Endodermal cell (in vitro differentiated cells): ENCODE measurements around the gene BTK. TPM values are rescaled to one million over a fixed set of nuclear protein-coding genes. Genes with fewer than 3 reads are reported as not detected.

Experiments used
- DNase-seq: peaks from one replicate; pipeline ENCODE4 v3.0.0-alpha.2; 2017
- H3K27ac ChIP-seq: 2 replicates; pipeline ENCODE4 v1.5.1; 2013; ENCODE audit warnings: mild to moderate bottlenecking, low read depth, low read length, moderate library complexity
- H3K27me3 ChIP-seq: 2 replicates; pipeline ENCODE4 v1.6.1; 2013; ENCODE audit warnings: mild to moderate bottlenecking, low read length, moderate library complexity; ENCODE audit not compliant: insufficient read depth, control insufficient read depth, poor library complexity, severe bottlenecking
- H3K36me3 ChIP-seq: 2 replicates; pipeline ENCODE4 v1.7.0; 2013; ENCODE audit warnings: mild to moderate bottlenecking, low read length, moderate library complexity; ENCODE audit not compliant: control insufficient read depth, insufficient read depth
- H3K4me1 ChIP-seq: one replicate; pipeline ENCODE4 v1.7.0; 2013; ENCODE audit warnings: low read length; ENCODE audit not compliant: control insufficient read depth, insufficient read depth
- H3K4me3 ChIP-seq: 2 replicates; pipeline ENCODE4 v1.5.1; 2013; ENCODE audit warnings: mild to moderate bottlenecking, low read length, moderate library complexity
- H3K9ac ChIP-seq: 2 replicates; pipeline ENCODE4 v1.6.1; 2013; ENCODE audit warnings: mild to moderate bottlenecking, low read length, moderate library complexity; ENCODE audit not compliant: poor library complexity, severe bottlenecking; ENCODE audit errors: extremely low read depth
- H3K9me3 ChIP-seq: 2 replicates; pipeline ENCODE4 v1.6.1; 2013; ENCODE audit warnings: mild to moderate bottlenecking, low read length, moderate library complexity; ENCODE audit not compliant: control insufficient read depth
- H3K27ac Mint-ChIP-seq: 2 replicates; pipeline ENCODE4 v1.8.0; 2020; ENCODE audit warnings: mixed read lengths
- H3K27me3 Mint-ChIP-seq: 2 replicates; pipeline ENCODE4 v1.8.0; 2021; ENCODE audit warnings: mild to moderate bottlenecking, mixed read lengths; ENCODE audit not compliant: insufficient read depth
- H3K36me3 Mint-ChIP-seq: 2 replicates; pipeline ENCODE4 v1.8.0; 2020; ENCODE audit warnings: low read depth, mixed read lengths
- H3K4me1 Mint-ChIP-seq: 2 replicates; pipeline ENCODE4 v1.8.0; 2020; ENCODE audit warnings: mixed read lengths
- H3K4me3 Mint-ChIP-seq: 2 replicates; pipeline ENCODE4 v1.8.0; 2020; ENCODE audit warnings: mild to moderate bottlenecking, moderate library complexity, mixed read lengths
- H3K9me3 Mint-ChIP-seq: 2 replicates; pipeline ENCODE4 v1.8.0; 2020; ENCODE audit warnings: mild to moderate bottlenecking, mixed read lengths
- CTCF ChIP-seq: fragments of 200-600 bp; sonication (generic); conservative IDR thresholded peaks from 2 replicates; pipeline ENCODE4 v1.5.0; 2021; ENCODE audit warnings: antibody characterized with exemption, mild to moderate bottlenecking
- WGBS, 2 experiments: methylation state at CpG; one replicate each; pipeline versions ENCODE4 v1.1.5 to v1.1.7; 2013; ENCODE audit warnings: missing lambda C conversion rate in 2 of 2, mixed read lengths in 1 of 2; ENCODE audit not compliant: insufficient coverage in 1 of 2, insufficient read length in 1 of 2; 5-methylcytosine and 5-hydroxymethylcytosine counted together
- total RNA-seq, 2 donors: library from RNA; stranded (reverse); fragmentation: NEBNext Ultra II Directional in 1 of 2; extraction: Animal tissue kit (Norgen Biotek cat#: 25700) in 1 of 2; gene quantifications; 2 replicates in 1 of 2; 3 replicates in 1 of 2; pipeline ENCODE4 v1.2.1, GENCODE V29; 2021

The BTK gene
- total RNA-seq, 2 donors from 2014 or later, result 2.3 to 3.4 TPM

GRCh38 chrX:101411984-101412383, 26.0 kb upstream of the BTK start:
- Mint-ChIP-seq H3K36me3 (peaks cover 19% of the 10 kb centered on the region), H3K27ac (no peak overlapping the region), H3K9me3 (peaks cover 38% of the 10 kb centered on the region), H3K4me1 (peaks cover 16% of the 10 kb centered on the region), H3K4me3 (no peak overlapping the region), H3K27me3 (no peaks in the 10 kb centered on the region)
- no peak overlapping the region for H3K27ac ChIP-seq
- no peaks in the 10 kb centered on the region for H3K4me1 ChIP-seq
- H3K36me3 ChIP-seq, result peaks cover 14% of the 10 kb centered on the region
- no peak overlapping the region for H3K4me3 ChIP-seq
- no peaks in the 10 kb centered on the region for H3K27me3 ChIP-seq
- 94% methylated on average over 10 of the region's 10 CpGs; no CpG with 5 or more reads in 1 of the 2 experiments for WGBS, 2 experiments
- no peak for DNase-seq
- no peak overlapping the region for H3K9ac ChIP-seq
- no peak for TF ChIP-seq CTCF
- H3K9me3 ChIP-seq, result no peaks in the 10 kb centered on the region

GRCh38 chrX:101410461-101410860, 24.5 kb upstream of the BTK start:
- Histone ChIP-seq H3K27me3 (no peaks in the 10 kb centered on the region), H3K36me3 (peaks cover 14% of the 10 kb centered on the region), H3K9me3 (no peaks in the 10 kb centered on the region), H3K4me3 (peak overlapping the region; percentile 92), H3K9ac (peak overlapping the region; percentile 4), H3K27ac (no peak overlapping the region), H3K4me1 (no peaks in the 10 kb centered on the region)
- peaks cover 38% of the 10 kb centered on the region for H3K9me3 Mint-ChIP-seq
- DNase-seq, result no peak
- peak overlapping the region; percentile 33 for H3K4me3 Mint-ChIP-seq
- peaks cover 19% of the 10 kb centered on the region for H3K36me3 Mint-ChIP-seq
- 96% methylated on average over 5 of the region's 7 CpGs; no CpG with 5 or more reads in 1 of the 2 experiments for WGBS, 2 experiments
- no peaks in the 10 kb centered on the region for H3K27me3 Mint-ChIP-seq
- H3K27ac Mint-ChIP-seq, result peak overlapping the region; percentile 53
- TF ChIP-seq CTCF, result no peak
- peaks cover 13% of the 10 kb centered on the region for H3K4me1 Mint-ChIP-seq

GRCh38 chrX:101409043-101409442, 23.1 kb upstream of the BTK start:
- no peaks in the 10 kb centered on the region for H3K27me3 Mint-ChIP-seq
- Histone ChIP-seq H3K9ac (peak overlapping the region; percentile 99), H3K27ac (no peak overlapping the region), H3K9me3 (no peaks in the 10 kb centered on the region), H3K4me1 (no peaks in the 10 kb centered on the region), H3K4me3 (peak overlapping the region; percentile 92), H3K36me3 (peaks cover 15% of the 10 kb centered on the region), H3K27me3 (no peaks in the 10 kb centered on the region)
- peaks cover 37% of the 10 kb centered on the region for H3K9me3 Mint-ChIP-seq
- 32% methylated on average over 6 of the region's 6 CpGs; no CpG with 5 or more reads in 1 of the 2 experiments for WGBS, 2 experiments
- peak overlapping the region; percentile 76 for H3K4me3 Mint-ChIP-seq
- DNase-seq, result no peak
- H3K27ac Mint-ChIP-seq, result peak overlapping the region; percentile 99
- peaks cover 5% of the 10 kb centered on the region for H3K4me1 Mint-ChIP-seq
- no peak for TF ChIP-seq CTCF
- H3K36me3 Mint-ChIP-seq, result peaks cover 21% of the 10 kb centered on the region
